ENCODE measurements around the gene NKD1.

NKD1 gene

GRCh38 chr16:50539053-50539695, 9.0 kb upstream of the NKD1 start:
- no peak for DNase-seq

DNA sequence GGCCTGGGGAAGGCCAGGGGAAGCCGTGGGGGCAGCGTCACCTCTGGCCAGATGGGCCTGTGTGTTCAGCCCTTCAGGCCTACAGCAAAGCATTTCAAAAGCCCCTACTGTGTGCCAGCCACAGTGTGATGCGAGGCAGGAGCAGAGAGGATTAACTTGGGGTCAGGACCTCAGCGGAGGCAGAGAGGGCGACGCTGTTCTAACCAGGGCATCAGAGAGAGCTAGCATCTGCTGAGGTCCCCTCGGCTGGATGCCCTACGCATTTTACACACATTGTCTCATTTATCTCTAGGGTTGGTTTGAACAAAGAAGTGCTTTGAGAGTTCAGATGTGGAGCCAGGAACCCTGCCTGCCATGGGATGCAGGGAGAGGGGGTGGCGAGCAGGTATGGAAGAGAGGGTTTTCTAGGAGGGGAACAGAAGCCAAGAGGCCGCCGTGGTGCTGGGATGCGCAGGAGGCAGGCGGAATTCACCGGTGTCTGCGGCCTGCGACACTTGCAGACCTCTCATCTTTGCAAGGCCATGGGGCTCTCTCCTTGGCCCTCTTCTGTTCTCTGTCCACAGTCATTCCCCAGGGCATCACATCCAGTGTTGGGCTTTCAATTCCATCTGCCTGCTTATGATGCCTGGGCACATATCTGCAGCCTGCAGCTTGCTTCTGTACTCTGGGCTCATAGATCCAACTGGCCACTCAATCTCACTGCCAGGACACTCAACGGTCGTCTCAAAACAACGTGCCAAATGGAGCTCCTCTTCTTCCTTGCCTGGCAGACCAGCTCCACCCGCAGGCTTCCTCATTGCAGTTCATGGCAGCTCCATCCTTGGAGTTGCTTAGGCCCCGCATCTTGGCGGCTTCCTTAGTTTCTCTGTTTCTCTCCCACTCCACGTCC, 8.1 kb upstream of the NKD1 start:
- DNase-seq, result no peak

- DNase-seq, result no peak
These were observed 7.5 kb upstream of the NKD1 start for GRCh38 chr16:50540711-50541007.

GRCh38 chr16:50542703-50543102, 5.5 kb upstream of the NKD1 start:
- no peak for DNase-seq

GRCh38 chr16:50546125-50546524, 2.1 kb upstream of the NKD1 start:
- DNase-seq, result no peak

- DNase-seq, result peak; percentile 90
These were observed 664 bp upstream of the NKD1 start for GRCh38 chr16:50547340-50548124.

DNA sequence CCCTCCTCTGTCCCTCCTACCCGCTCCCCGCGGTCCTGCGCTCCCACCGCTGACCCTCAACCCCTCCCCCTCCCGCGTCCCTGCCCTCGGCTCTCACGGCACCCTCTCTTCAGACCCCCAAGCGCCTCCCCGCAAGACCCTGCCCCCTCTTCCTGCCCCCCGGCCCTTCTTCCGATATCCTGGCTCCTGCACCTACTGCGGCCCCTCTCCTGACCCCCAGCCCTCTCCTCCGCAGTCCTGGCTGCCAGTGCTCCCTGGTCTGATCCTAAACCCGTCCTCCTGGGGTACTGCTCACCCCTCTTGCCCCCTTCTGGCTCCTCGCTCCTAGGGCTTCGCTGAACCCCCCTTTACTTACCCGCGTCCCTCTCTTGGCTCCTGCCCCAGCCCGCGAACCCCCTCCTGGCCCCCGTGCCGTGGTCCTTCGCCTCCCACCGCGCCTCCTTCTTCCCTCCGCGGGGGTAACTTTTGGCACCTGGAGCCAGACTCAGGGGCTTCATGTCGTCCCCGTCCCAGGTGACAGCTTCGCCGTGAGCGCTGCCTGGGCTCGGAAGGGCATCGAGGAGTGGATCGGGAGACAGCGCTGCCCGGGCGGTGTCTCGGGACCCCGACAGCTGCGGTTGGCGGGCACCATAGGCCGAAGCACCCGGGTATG, 839 bp downstream of the NKD1 start:
- DNase-seq, result no peak

DNA sequence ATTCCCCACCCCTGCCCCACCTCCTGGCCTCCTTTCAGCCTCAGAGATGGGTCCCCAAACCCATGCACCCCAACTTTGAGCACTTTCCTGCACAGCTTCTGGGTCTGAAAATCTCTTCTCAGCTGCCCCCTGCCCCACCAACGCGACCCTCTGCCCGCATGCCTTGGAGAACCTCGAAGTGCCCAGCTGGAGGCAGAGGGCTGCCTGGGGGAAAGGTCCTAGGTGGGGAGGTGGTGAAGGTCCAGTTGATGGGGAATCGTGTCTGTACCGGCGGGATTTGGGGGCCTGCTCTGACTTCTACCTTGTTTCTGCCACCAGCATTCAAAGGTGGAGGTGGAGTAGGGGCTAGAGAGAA, 1.3 kb downstream of the NKD1 start:
- no peak for DNase-seq

GRCh38 chr16:50550035-50550434, 1.8 kb downstream of the NKD1 start:
- DNase-seq, result peak in 1 of 2 donors; percentile 15

DNA sequence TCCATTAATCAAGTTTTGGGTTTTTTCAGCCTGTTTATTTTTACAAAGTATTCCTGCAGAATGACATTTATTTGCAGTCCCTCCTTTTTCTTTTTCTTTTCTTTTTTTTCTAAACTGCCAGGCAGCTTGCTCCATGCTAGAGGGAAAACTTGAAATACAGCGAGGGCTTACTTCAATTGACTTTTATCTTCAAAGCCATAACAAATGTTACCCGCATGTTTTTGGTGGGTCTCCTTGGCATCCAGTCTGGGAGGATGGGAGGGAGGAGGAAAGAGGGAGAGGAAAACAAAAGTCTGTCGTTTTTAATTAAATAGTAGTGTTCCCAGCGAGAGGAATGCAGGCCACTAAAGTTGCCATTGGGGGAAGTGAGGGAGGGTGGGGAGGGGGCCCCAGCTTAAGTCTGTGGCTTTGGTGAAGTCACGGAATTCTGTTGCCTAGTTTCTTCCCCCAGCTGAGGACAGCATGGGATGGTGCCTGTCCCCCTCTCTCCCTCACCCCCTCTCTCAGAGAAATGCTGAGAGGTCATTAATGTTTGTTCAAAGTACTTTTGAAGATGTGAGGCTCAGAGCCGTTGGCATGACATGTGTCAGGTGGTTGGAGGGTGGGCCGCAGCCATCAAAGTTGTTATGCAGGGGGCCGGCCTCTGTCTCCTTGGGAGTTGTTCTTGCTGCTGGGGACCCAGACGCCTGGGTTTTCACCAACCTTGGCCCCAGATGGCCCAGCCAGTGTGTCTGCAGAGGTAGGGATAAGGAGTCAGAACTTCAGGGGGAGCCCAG, 2.9 kb downstream of the NKD1 start:
- DNase-seq, result no peak

- no peak for DNase-seq
These were observed 4.4 kb downstream of the NKD1 start for GRCh38 chr16:50552476-50553101.

GRCh38 chr16:50553182-50553710, 5.0 kb downstream of the NKD1 start:
- DNase-seq, result no peak

- no peak for DNase-seq
These were observed 5.7 kb downstream of the NKD1 start for GRCh38 chr16:50553731-50554360.

GRCh38 chr16:50555269-50555875, 7.2 kb downstream of the NKD1 start:
- DNase-seq, result no peak

- DNase-seq, result no peak
These were observed 7.9 kb downstream of the NKD1 start for GRCh38 chr16:50555952-50556673.

GRCh38 chr16:50557046-50557445, 8.8 kb downstream of the NKD1 start:
- no peak for DNase-seq

DNA sequence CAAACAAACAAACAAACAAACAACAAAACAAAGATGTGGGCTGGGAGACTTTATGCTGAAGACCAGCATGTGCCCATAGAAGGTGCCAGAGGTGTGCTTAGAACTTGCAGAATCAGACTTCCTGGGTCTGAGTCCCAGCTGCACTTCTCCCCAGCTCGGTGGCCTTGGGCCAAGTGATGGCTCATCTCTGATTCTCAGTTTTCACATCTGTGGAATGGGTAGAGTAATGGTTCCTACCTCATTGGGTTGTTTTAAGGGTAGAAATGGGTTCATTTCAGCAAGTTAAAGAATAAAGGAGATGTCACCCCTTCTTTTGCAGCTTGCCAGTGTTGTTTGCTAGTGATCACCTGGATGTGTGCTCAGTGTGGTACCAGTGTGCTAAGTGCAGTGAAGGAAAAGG, 10.7 kb downstream of the NKD1 start:
- no peak for DNase-seq

- DNase-seq, result no peak
These were observed 11.1 kb downstream of the NKD1 start for GRCh38 chr16:50559342-50559741.

DNA sequence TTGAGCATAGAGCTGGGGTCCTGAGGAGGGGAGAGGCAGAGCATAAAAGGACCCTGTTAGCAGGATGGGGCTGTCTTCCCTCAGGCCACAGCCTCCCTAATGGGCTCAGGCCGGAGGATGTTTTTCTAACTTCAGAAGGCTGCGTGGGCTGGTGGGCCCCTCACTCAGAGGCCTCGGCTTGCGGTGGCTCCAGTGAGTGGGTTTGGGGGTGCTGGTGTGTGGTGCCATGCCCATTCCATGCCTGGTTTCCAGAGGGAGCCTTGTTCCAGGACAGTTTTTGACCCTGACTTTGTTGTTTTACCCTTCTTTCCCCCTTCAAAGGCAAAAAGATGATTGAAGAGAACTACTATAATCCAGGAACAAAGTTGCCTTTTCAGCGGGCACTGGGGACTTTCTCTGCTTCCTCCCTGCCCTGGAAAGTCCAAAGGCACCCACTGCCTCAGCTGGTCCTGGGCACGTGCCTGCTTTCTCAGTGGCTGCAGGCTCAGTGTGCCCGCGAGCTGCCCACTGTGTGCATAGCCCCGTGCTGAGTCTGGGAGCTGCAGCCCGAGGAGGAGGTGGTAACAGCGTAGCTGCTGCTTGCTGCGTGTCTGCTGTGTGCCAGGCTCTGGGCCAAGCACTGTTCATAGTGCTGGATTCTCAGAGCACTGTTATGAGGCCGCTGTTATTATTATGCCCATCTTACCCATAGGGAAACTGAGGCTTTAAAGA, 11.8 kb downstream of the NKD1 start:
- no peak for DNase-seq

Data from CD4-positive, alpha-beta T cell treated with Interleukin-1 beta for 1 hour (primary cell).